PC-9 (cell line): ENCODE data around the gene USP7. TPM values are rescaled to one million over a fixed set of nuclear protein-coding genes. Genes with fewer than 3 reads are reported as not detected.
"Not testable (repeated sequence)": the region's sequence is repeated elsewhere in the genome, so short reads cannot be mapped to it uniquely, and the experiment has no call there.

ENCODE experiments used
- BruUV-seq: library from RNA; stranded (reverse); fragments of 400-500 nt; replicated peaks from 2 replicates; lab custom pipeline; 2021; lab: Mats Ljungman, UMichigan
- CTCF ChIA-PET: fragments of 300-600 bp; sonication (Branson Sonifier 250); formaldehyde crosslinking; loops from one replicate; lab custom pipeline; 2022; ENCODE audit warnings: antibody characterized with exemption; lab: Charles Lee
- POLR2A ChIA-PET: fragments of 300-600 bp; sonication (Branson Sonifier 250); formaldehyde crosslinking; loops from one replicate; lab custom pipeline; 2022; ENCODE audit warnings: antibody characterized with exemption; ENCODE audit not compliant: unreplicated experiment; lab: Charles Lee
- DNase-seq, 2 experiments: peaks; one replicate each; pipeline versions ENCODE4 v3.0.0 to v3.0.0-alpha.2; 2015 to 2022; ENCODE audit warnings: mixed read lengths in 1 of 2
- H2AFZ ChIP-seq: fragments of 200-600 bp; sonication (generic); 2 replicates; pipeline ENCODE4 v1.8.1; 2017; ENCODE audit warnings: antibody characterized with exemption
- H3F3A ChIP-seq: fragments of 200-600 bp; sonication (generic); 2 replicates; pipeline ENCODE4 v1.8.1; 2017; ENCODE audit warnings: antibody characterized with exemption, mild to moderate bottlenecking, low read depth; ENCODE audit not compliant: insufficient read depth
- H3K27ac ChIP-seq: fragments of 200-600 bp; sonication (generic); 2 replicates; pipeline ENCODE4 v1.6.1; 2016; ENCODE audit warnings: mixed run types
- H3K27me3 ChIP-seq: fragments of 200-600 bp; sonication (generic); 2 replicates; pipeline ENCODE4 v1.6.1; 2016; ENCODE audit warnings: low read depth, mixed run types; ENCODE audit not compliant: insufficient read depth
- H3K36me3 ChIP-seq: fragments of 200-600 bp; sonication (generic); 2 replicates; pipeline ENCODE4 v1.6.1; 2016; ENCODE audit warnings: low read depth, mixed run types
- H3K4me1 ChIP-seq: fragments of 200-600 bp; sonication (generic); replicated peaks from 2 replicates; pipeline ENCODE4 v1.6.1; 2016; ENCODE audit warnings: mixed run types; ENCODE audit not compliant: insufficient read depth
- H3K4me2 ChIP-seq: fragments of 200-600 bp; sonication (generic); 2 replicates; pipeline ENCODE4 v1.6.1; 2017; ENCODE audit warnings: mixed run types
- H3K4me3 ChIP-seq: fragments of 200-600 bp; sonication (generic); 2 replicates; pipeline ENCODE4 v1.6.1; 2016; ENCODE audit warnings: mixed run types
- H3K79me2 ChIP-seq: fragments of 200-600 bp; sonication (generic); 2 replicates; pipeline ENCODE4 v1.6.1; 2017; ENCODE audit warnings: low read depth, mixed run types
- H3K9me2 ChIP-seq: fragments of 200-600 bp; sonication (generic); 2 replicates; pipeline ENCODE4 v1.8.1; 2017; ENCODE audit warnings: mild to moderate bottlenecking; ENCODE audit not compliant: insufficient read depth
- H3K9me3 ChIP-seq: fragments of 200-600 bp; sonication (generic); 2 replicates; pipeline ENCODE4 v1.8.1; 2016; ENCODE audit warnings: low read depth; ENCODE audit not compliant: insufficient read depth
- H4K20me1 ChIP-seq: fragments of 200-600 bp; sonication (generic); 2 replicates; pipeline ENCODE4 v1.8.1; 2017; ENCODE audit not compliant: insufficient read depth
- CTCF ChIP-seq: fragments of 200-600 bp; sonication (generic); conservative IDR thresholded peaks from 2 replicates; pipeline ENCODE4 v1.6.1; 2017; ENCODE audit warnings: mixed run types, antibody characterized with exemption, mild to moderate bottlenecking, moderate library complexity
- EZH2 ChIP-seq: fragments of 200-600 bp; sonication (generic); IDR thresholded peaks from 2 replicates; pipeline ENCODE4 v1.8.0; 2017; ENCODE audit warnings: antibody characterized with exemption, low read depth
- intact Hi-C: fragments of 100-400 bp; cut with micrococcal nuclease; formaldehyde crosslinking; loops from one replicate; pipeline ENCODE4 v1.10.0; 2022; ENCODE audit not compliant: unreplicated experiment
- total RNA-seq: library from RNA; stranded (reverse); gene quantifications from 2 replicates; pipeline ENCODE4 v1.2.3, GENCODE V29; 2021

USP7 gene
- total RNA-seq, 1 experiment from 2014 or later = 167 TPM

GRCh38 chr16:8874388-8874787 is 89.3 kb downstream of the USP7 start:
- no peak overlapping the region for H2AFZ ChIP-seq

GRCh38 chr16:8873866-8874195 is 89.9 kb downstream of the USP7 start:
- BruUV-seq = not testable (repeated sequence)

More at GRCh38 chr16:8874388-8874787, 89.3 kb downstream of the USP7 start:
- BruUV-seq = no TSS peak
- no peak overlapping the region for H3K4me2 ChIP-seq
- peaks cover 47% of the 10 kb centered on the region for H3K4me1 ChIP-seq
- H3K27ac ChIP-seq = no peak overlapping the region
- no peaks in the 10 kb centered on the region for H4K20me1 ChIP-seq
- H3K9me2 ChIP-seq = no peaks in the 10 kb centered on the region
- no peaks in the 10 kb centered on the region for H3K27me3 ChIP-seq
- intact Hi-C loops = loop anchor here (10.0 kb wide), 1 partner anchor 220 kb away; the partner anchor contains the start of gene HAPSTR1
- TF ChIP-seq EZH2 (no peak), CTCF (no peak)
- peaks cover 51% of the 10 kb centered on the region for H3F3A ChIP-seq
- no peaks in the 10 kb centered on the region for H3K36me3 ChIP-seq
- POLR2A ChIA-PET = interaction anchor here (0.7 kb wide), 1 partner anchor 203 kb away, joined by 12 read pairs; no protein-coding TSS in a partner anchor
- DNase-seq = no peak
- no peaks in the 10 kb centered on the region for H3K9me3 ChIP-seq
- H3K79me2 ChIP-seq = no peaks in the 10 kb centered on the region
- no peak overlapping the region for H3K4me3 ChIP-seq
- CTCF ChIA-PET = no interaction called here

GRCh38 chr16:8872967-8873865 is 90.5 kb downstream of the USP7 start:
- Histone ChIP-seq H3K36me3 (no peaks in the 10 kb centered on the region), H2AFZ (no peak overlapping the region), H3K27ac (no peak overlapping the region), H3K9me3 (no peaks in the 10 kb centered on the region), H3K4me3 (no peak overlapping the region), H3K79me2 (peaks cover under 1% of the 10 kb centered on the region; the same call in 1 of the 2 replicates), H4K20me1 (no peaks in the 10 kb centered on the region), H3F3A (peaks cover 39% of the 10 kb centered on the region), H3K27me3 (no peaks in the 10 kb centered on the region), H3K4me1 (peaks cover 37% of the 10 kb centered on the region), H3K4me2 (no peak overlapping the region), H3K9me2 (no peaks in the 10 kb centered on the region)
- CTCF ChIA-PET = no interaction called here
- DNase-seq = no peak
- TF ChIP-seq CTCF = peak; percentile 34; the same call in 1 of the 2 replicates
- TF ChIP-seq EZH2 = no peak
- intact Hi-C loops = loop anchor here (10.0 kb wide), 1 partner anchor 222 kb away; the partner anchor contains the start of gene HAPSTR1
- BruUV-seq = no TSS peak
- POLR2A ChIA-PET = interaction anchor here (0.7 kb wide), 1 partner anchor 17 kb away, joined by 15 read pairs; no protein-coding TSS in a partner anchor

More at GRCh38 chr16:8873866-8874195, 89.9 kb downstream of the USP7 start:
- H3K79me2 ChIP-seq, H4K20me1 ChIP-seq, CTCF ChIA-PET, DNase-seq, H3K4me3 ChIP-seq, H3K9me3 ChIP-seq, H3K27ac ChIP-seq, H3K4me2 ChIP-seq, H3K27me3 ChIP-seq, H3K9me2 ChIP-seq, H2AFZ ChIP-seq, H3K36me3 ChIP-seq: not testable (repeated sequence)
- H3K4me1 ChIP-seq = peaks cover 43% of the 10 kb centered on the region
- intact Hi-C loops = loop anchor here (10.0 kb wide), 1 partner anchor 221 kb away; the partner anchor contains the start of gene HAPSTR1
- peaks cover 46% of the 10 kb centered on the region for H3F3A ChIP-seq
- POLR2A ChIA-PET = interaction anchor here (0.7 kb wide), 1 partner anchor 203 kb away, joined by 12 read pairs; no protein-coding TSS in a partner anchor
